HG03064 (cell line): Measurements from ENCODE around the gene CHST5.
"Not testable (repeated sequence)": the region's sequence is repeated elsewhere in the genome, so short reads cannot be mapped to it uniquely, and the experiment has no call there.

Experiments
- ATAC-seq: cut with Tn5 transposase; IDR thresholded peaks from one replicate; pipeline ENCODE4 v1.9.1; 2021; ENCODE audit warnings: low read depth; ENCODE audit not compliant: unreplicated experiment

The CHST5 gene

DNA sequence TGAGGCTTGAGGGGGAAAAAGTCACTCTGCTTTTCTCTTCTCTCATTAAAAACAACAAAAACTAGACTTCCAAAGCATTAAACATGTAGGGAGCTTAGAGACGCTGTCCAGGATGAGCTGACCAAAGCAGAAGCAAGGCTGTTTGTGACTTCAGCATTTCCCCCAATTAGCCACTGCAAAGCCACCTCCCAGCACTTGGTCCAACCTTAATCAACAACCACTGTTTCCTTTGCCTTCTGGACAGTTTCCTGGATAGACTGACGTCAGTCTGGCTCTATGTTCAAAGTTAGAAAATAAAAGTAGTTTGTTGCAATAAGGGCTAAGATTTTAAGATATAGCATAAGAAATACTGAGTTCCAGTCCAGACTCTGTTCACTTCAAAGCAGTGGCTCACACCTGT, 17.0 kb upstream of the CHST5 start:
- no peak for ATAC-seq

DNA sequence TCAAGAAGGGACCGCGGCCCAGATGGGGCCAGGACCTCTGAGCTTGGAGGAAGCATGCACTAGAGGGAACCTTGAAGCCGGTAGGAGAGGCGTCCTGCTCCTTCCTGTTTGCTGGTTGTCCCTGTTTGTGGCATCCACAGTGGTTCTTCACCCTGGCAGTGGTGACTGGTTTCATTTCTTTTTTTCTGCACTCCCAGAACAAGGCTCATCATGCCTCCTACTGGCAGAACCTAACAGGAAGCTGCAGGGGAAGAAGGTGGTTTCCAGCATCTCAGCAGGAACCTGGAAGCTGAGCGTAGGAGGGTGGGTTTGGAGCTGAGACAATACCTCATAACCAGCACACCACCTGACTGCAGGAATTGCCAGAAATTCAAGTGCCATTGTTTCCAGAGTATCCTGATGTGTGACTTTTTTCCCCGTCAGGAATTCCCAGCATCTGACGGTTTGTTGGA, 14.3 kb upstream of the CHST5 start:
- ATAC-seq = no peak

DNA sequence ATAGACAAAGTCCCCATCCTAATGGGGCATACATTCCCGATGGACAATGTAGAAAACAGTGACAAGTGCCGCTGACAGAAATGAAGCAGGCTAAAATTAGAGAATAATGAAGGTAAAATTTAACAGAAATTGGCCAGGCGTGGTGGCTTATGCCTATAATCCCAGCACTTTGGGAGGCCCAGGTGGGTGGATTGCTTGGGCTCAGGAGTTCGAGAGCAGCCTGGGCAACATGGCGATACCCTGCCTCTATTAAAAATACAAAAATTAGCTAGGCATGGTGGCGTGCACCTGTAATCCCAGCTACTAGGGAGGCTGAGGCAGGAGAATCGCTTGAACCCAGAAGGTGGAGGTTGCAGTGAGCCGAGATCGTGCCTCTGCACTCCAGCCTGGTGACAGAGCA, 12.5 kb upstream of the CHST5 start:
- not testable (repeated sequence) for ATAC-seq

GRCh38 chr16:75546293-75546692, 10.4 kb upstream of the CHST5 start:
- ATAC-seq = no peak

- ATAC-seq = not testable (repeated sequence)
These were observed 10.0 kb upstream of the CHST5 start for GRCh38 chr16:75545879-75546278.

DNA sequence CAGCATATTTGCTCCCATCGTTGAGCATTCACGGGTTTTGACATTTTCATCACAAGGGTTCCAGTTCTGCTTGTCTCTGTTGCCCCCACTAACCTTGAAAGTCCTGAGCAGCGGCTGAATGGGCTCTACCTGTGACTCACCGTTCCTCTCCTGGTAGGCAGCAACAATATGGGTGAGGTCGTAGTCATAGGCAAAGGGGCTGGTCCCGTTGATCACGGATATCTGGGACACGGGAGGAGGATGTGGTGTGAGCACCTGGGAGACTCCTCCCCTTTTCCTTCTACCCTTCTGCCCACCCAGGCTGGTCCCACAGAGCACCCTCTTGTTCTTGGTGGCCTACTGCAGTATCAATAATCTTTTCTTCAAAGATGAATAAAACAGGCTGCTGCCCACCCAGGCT, 6.6 kb upstream of the CHST5 start:
- not testable (repeated sequence) for ATAC-seq

GRCh38 chr16:75541236-75541635, 5.3 kb upstream of the CHST5 start:
- ATAC-seq = no peak

GRCh38 chr16:75538882-75539565, 3.1 kb upstream of the CHST5 start:
- not testable (repeated sequence) for ATAC-seq

DNA sequence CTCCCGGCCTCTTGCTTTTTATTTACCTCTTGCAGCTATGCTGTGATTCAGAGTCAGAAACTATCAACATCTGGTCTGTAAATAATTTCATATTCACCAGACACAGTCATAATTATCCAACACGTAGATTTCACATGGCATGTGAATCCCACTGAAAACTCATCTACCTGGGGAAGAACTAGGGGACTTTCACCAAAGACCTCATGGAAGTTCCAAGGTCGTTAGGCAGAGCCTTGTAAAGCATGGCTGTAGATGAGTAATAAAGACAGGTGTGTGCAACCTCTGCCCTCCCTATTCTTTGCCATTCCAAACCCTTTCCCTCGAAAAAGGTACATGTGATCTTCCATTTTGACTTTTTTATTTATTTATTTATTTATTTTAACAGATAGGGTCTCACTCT, 1.9 kb upstream of the CHST5 start:
- ATAC-seq = no peak

DNA sequence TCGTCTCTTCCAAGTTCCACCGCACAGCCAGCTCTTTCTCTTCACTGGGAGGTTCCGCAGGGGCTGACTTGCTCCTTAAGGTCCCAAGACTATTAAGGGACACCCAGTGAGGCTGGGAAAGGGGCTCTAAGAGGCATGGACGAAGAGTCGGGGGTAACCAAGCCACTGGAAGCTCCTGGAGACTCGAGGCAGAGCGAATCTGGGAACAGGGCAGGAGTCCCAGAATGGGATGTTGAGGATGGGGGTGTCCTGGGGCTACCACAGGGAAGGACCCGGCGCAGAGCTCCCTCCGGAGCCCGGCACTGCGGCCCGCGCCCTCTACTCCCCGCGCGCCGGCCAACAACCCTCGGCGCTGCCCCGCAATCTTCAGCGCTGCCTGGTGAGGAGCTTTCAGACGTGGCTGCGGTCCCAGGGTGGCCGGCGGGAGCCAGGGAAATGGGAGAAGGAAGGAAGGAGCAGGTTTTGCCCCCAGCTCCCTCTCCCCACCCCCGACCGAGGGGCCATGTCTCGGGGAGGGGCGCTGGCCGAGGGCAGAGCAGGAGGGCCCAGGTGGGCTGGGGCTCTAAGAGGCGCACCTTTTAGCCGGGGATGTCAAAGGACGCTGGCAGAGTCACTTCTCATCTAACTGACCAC, 581 bp downstream of the CHST5 start:
- no peak for ATAC-seq

DNA sequence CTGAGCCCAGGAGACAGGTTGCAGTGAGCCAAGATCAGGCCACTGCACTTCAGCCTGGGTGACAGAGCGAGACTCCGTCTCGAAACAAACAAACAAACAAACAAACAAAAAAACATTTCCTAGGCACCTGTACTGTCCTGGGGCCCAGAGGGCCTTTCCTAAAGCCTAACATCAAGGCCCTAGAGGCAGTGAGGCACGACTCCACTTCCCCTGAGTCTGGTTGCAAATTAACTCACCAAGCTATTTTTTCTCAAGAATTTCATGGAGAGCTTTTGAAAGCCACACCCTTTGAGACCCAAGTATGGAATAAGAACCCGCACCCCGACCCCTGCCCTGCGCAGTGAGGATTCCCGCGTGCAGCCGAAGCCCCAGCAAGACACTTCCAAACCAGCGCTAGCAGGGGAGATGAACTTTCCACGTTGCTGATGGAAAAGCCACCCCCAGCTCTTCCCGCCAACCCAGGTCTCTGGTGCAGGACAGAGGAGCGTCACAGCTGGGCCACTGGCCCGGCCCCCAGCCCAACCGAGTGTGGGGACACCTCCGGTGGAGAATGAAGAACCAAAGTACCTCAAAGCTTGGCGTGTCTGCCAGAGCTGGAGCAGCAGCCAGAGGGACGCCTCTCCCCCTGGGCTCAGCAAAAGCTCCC, 1.2 kb downstream of the CHST5 start:
- no peak for ATAC-seq

DNA sequence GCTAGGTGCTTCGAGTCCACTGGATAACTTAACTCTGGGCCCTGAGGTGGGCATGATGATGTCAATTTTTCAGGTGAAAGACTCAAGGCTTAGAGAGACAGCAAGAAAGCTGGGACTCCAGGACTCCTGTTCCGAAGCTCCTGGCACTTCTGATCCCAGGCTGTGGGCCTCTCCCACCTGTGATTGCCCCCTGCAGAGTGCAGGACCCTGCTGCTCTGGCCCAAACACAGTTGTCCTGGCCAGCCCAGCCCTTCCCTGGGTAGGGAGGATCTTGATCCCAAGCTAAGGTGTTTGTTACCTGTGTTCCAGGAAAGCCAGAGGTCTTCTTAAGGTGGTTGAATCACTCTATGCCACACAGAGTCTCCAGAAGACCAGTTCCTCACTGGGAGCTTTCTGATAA, 3.1 kb downstream of the CHST5 start:
- ATAC-seq = no peak

GRCh38 chr16:75532142-75532765, 3.7 kb downstream of the CHST5 start:
- ATAC-seq = no peak

- no peak for ATAC-seq
These were observed 5.9 kb downstream of the CHST5 start for GRCh38 chr16:75529959-75530358.

GRCh38 chr16:75529056-75529905, 6.6 kb downstream of the CHST5 start:
- no peak for ATAC-seq

- ATAC-seq = no peak
These were observed 8.0 kb downstream of the CHST5 start for GRCh38 chr16:75527825-75528299.

DNA sequence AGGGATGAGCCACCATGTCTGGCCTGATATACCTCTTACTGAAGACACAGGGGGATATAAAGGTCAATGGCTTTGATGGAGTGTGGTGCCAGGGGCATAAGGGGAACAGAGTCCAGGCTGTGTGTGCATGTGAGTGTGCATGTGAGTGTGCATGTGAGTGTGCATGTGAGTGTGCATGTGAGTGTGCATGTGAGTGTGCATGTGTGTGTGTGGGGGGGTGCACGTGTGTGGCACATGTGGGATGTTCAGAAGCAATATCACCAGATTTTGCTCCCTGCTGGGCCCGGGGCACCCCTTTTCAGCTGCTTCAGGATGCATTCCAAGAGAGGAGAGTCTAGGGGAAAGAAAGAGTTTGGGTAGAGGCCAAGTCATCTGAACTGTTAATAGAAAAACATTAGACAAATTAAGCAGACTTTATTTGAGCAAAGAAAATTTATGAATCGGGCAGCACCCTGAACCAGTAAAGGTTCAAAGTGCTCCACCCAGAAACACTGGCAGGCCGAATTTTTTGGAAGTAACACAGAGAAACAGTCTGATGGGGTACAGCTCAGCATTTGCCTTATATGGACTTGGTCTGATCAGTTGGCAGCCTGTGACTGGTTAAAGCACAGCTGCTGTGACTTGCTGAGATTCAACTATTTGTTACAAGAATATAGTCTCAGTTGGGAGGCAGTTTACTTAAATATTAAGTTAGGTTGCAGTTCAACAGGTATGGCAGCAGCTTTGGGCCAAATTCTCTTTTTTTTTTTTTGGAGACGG, 9.7 kb downstream of the CHST5 start:
- no peak for ATAC-seq

DNA sequence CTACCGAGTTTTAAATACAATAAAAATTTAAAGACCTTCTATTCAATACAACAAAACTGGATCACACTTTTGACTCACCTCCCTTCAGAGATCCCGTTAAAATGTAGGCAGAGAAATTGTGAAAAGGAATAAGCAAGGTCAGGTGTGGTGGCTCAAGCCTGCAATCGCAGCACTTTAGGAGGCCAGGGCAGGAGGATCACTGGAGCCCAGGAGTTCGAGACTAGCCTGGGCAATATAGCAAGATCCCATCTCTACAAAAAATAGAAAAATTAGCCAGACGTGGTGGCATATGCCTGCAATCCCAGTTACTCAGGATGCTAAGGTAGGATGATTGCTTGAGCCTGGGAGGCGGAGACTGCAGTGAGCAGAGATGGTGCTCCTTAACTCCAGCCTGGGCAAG, 16.7 kb downstream of the CHST5 start:
- ATAC-seq = no peak

GRCh38 chr16:75516189-75516966, 19.5 kb downstream of the CHST5 start:
- ATAC-seq = peak; percentile 37
